HepG2 (cell line): ENCODE results near the gene MOG. TPM values are rescaled to one million over a fixed set of nuclear protein-coding genes. Genes with fewer than 3 reads are reported as not detected.
A peak's percentile ranks its signal among the peaks of the same experiment; 100 is the strongest.

Experiments used
- DMAP1 ChIP-seq: IDR thresholded peaks from 2 replicates; pipeline ENCODE4 v1.6.1; 2016
- NFIC ChIP-seq: IDR thresholded peaks from 2 replicates; pipeline ENCODE4 v1.6.1; 2012; ENCODE audit warnings: mild to moderate bottlenecking, low read length, inconsistent platforms
- RERE ChIP-seq: IDR thresholded peaks from 2 replicates; pipeline ENCODE4 v1.6.1; 2016; ENCODE audit warnings: low read depth, missing genetic modification reagents, missing compliant biosample characterization
- STAG1 ChIP-seq: sonication (generic); formaldehyde crosslinking; IDR thresholded peaks from 2 replicates; pipeline ENCODE4 v1.4.0; 2020; ENCODE audit warnings: missing genetic modification reagents
- ZBTB38 ChIP-seq: sonication (generic); formaldehyde crosslinking; IDR thresholded peaks from 2 replicates; pipeline ENCODE4 v1.5.1; 2020; ENCODE audit warnings: mild to moderate bottlenecking, missing genetic modification reagents
- ZNF10 ChIP-seq: sonication (generic); formaldehyde crosslinking; IDR thresholded peaks from 2 replicates; pipeline ENCODE4 v1.4.0; 2020; ENCODE audit warnings: mild to moderate bottlenecking, low read depth, missing genetic modification reagents, borderline replicate concordance
- ZNF432 ChIP-seq: sonication (generic); formaldehyde crosslinking; IDR thresholded peaks from 2 replicates; pipeline ENCODE4 v1.5.0; 2020; ENCODE audit warnings: missing genetic modification reagents, mild to moderate bottlenecking, borderline replicate concordance
- ZNF773 ChIP-seq: sonication (generic); formaldehyde crosslinking; IDR thresholded peaks from 2 replicates; pipeline ENCODE4 v1.4.0; 2020; ENCODE audit warnings: missing genetic modification reagents, borderline replicate concordance
- ZNF780A ChIP-seq: sonication (generic); formaldehyde crosslinking; IDR thresholded peaks from 2 replicates; pipeline ENCODE4 v1.8.0; 2022; ENCODE audit warnings: mild to moderate bottlenecking, missing genetic modification reagents, moderate library complexity
- polyA plus RNA-seq, 8 experiments: library from polyadenylated mRNA; depleted of rRNA in 3 of 8; stranded (reverse) in 7 of 8; unstranded in 1 of 8; fragments of >200 nt; fragmentation: Illumina TruSeq in 4 of 8; extraction: Trizol in 4 of 8; gene quantifications; 2 replicates each; pipeline versions ENCODE4 v1.2.1 to v1.2.3, GENCODE V29; 2011 to 2016; ENCODE audit warnings: low read depth in 4 of 8, missing spikeins in 1 of 8, mixed read lengths in 1 of 8; ENCODE audit not compliant: insufficient read depth in 1 of 8
- total RNA-seq, 5 experiments: library from RNA; depleted of rRNA; stranded (reverse); fragments of >200 nt; fragmentation: Illumina TruSeq; extraction: Trizol; gene quantifications; 2 replicates each; pipeline ENCODE4 v1.2.3, GENCODE V29; 2016; ENCODE audit warnings: low read depth in 1 of 5
- TF ChIP-seq, protein P1 (sequence below): sonication (generic); formaldehyde crosslinking; IDR thresholded peaks from 2 replicates; pipeline ENCODE4 v1.5.0; 2020; ENCODE audit warnings: mild to moderate bottlenecking, missing genetic modification reagents, moderate library complexity
- TF ChIP-seq, protein P2 (sequence below): sonication (generic); formaldehyde crosslinking; IDR thresholded peaks from 2 replicates; pipeline ENCODE4 v1.5.1; 2020; ENCODE audit warnings: mild to moderate bottlenecking, missing genetic modification reagents, borderline replicate concordance
- TF ChIP-seq, protein P3 (sequence below): sonication (generic); formaldehyde crosslinking; IDR thresholded peaks from 2 replicates; pipeline ENCODE4 v1.4.0; 2020; ENCODE audit warnings: missing genetic modification reagents, borderline replicate concordance

MOG gene
- total and polyA plus RNA-seq, 2 of the 13 experiments (the other 11 are each of a cell fraction or from before 2014, with no cell fraction given): not detected

- TF ChIP-seq RERE: no peak
- TF ChIP-seq ZBTB38 (CRISPR knock-in tag): peak; percentile 74
- peak; percentile 62 for TF ChIP-seq STAG1 (CRISPR knock-in tag)
- TF ChIP-seq, protein P1, sequence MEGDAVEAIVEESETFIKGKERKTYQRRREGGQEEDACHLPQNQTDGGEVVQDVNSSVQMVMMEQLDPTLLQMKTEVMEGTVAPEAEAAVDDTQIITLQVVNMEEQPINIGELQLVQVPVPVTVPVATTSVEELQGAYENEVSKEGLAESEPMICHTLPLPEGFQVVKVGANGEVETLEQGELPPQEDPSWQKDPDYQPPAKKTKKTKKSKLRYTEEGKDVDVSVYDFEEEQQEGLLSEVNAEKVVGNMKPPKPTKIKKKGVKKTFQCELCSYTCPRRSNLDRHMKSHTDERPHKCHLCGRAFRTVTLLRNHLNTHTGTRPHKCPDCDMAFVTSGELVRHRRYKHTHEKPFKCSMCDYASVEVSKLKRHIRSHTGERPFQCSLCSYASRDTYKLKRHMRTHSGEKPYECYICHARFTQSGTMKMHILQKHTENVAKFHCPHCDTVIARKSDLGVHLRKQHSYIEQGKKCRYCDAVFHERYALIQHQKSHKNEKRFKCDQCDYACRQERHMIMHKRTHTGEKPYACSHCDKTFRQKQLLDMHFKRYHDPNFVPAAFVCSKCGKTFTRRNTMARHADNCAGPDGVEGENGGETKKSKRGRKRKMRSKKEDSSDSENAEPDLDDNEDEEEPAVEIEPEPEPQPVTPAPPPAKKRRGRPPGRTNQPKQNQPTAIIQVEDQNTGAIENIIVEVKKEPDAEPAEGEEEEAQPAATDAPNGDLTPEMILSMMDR (CRISPR knock-in tag): peak; percentile 70
- TF ChIP-seq ZNF10 (CRISPR knock-in tag): no peak
- no peak for TF ChIP-seq NFIC
- TF ChIP-seq ZNF773 (CRISPR knock-in tag): no peak
- TF ChIP-seq DMAP1 (CRISPR knock-in tag): no peak
- TF ChIP-seq, protein P2, sequence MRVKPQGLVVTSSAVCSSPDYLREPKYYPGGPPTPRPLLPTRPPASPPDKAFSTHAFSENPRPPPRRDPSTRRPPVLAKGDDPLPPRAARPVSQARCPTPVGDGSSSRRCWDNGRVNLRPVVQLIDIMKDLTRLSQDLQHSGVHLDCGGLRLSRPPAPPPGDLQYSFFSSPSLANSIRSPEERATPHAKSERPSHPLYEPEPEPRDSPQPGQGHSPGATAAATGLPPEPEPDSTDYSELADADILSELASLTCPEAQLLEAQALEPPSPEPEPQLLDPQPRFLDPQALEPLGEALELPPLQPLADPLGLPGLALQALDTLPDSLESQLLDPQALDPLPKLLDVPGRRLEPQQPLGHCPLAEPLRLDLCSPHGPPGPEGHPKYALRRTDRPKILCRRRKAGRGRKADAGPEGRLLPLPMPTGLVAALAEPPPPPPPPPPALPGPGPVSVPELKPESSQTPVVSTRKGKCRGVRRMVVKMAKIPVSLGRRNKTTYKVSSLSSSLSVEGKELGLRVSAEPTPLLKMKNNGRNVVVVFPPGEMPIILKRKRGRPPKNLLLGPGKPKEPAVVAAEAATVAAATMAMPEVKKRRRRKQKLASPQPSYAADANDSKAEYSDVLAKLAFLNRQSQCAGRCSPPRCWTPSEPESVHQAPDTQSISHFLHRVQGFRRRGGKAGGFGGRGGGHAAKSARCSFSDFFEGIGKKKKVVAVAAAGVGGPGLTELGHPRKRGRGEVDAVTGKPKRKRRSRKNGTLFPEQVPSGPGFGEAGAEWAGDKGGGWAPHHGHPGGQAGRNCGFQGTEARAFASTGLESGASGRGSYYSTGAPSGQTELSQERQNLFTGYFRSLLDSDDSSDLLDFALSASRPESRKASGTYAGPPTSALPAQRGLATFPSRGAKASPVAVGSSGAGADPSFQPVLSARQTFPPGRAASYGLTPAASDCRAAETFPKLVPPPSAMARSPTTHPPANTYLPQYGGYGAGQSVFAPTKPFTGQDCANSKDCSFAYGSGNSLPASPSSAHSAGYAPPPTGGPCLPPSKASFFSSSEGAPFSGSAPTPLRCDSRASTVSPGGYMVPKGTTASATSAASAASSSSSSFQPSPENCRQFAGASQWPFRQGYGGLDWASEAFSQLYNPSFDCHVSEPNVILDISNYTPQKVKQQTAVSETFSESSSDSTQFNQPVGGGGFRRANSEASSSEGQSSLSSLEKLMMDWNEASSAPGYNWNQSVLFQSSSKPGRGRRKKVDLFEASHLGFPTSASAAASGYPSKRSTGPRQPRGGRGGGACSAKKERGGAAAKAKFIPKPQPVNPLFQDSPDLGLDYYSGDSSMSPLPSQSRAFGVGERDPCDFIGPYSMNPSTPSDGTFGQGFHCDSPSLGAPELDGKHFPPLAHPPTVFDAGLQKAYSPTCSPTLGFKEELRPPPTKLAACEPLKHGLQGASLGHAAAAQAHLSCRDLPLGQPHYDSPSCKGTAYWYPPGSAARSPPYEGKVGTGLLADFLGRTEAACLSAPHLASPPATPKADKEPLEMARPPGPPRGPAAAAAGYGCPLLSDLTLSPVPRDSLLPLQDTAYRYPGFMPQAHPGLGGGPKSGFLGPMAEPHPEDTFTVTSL (CRISPR knock-in tag): no peak
- TF ChIP-seq, protein P3, sequence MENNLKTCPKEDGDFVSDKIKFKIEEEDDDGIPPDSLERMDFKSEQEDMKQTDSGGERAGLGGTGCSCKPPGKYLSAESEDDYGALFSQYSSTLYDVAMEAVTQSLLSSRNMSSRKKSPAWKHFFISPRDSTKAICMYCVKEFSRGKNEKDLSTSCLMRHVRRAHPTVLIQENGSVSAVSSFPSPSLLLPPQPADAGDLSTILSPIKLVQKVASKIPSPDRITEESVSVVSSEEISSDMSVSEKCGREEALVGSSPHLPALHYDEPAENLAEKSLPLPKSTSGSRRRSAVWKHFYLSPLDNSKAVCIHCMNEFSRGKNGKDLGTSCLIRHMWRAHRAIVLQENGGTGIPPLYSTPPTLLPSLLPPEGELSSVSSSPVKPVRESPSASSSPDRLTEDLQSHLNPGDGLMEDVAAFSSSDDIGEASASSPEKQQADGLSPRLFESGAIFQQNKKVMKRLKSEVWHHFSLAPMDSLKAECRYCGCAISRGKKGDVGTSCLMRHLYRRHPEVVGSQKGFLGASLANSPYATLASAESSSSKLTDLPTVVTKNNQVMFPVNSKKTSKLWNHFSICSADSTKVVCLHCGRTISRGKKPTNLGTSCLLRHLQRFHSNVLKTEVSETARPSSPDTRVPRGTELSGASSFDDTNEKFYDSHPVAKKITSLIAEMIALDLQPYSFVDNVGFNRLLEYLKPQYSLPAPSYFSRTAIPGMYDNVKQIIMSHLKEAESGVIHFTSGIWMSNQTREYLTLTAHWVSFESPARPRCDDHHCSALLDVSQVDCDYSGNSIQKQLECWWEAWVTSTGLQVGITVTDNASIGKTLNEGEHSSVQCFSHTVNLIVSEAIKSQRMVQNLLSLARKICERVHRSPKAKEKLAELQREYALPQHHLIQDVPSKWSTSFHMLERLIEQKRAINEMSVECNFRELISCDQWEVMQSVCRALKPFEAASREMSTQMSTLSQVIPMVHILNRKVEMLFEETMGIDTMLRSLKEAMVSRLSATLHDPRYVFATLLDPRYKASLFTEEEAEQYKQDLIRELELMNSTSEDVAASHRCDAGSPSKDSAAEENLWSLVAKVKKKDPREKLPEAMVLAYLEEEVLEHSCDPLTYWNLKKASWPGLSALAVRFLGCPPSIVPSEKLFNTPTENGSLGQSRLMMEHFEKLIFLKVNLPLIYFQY (CRISPR knock-in tag): no peak
- no peak for TF ChIP-seq ZNF432 (CRISPR knock-in tag)
- no peak for TF ChIP-seq ZNF780A
These were observed 8.8 kb upstream of the MOG start (continued) for GRCh38 chr6:29647927-29648642.
